ENCODE results near the gene TACC3.

- TF ChIP-seq EP300 (IDR thresholded peaks at IDR 0.05): no peak
- no peak for TF ChIP-seq CTCF (IDR thresholded peaks at IDR 0.05)
Observed at GRCh38 chr4:1764670-1765069, 43.3 kb downstream of the TACC3 start.
